IPS DF 4.7 (cell line): ENCODE data around the gene TNFRSF8.
"Not testable (repeated sequence)": the region's sequence is repeated elsewhere in the genome, so short reads cannot be mapped to it uniquely, and the experiment has no call there.

Experiments
- DNase-seq: peaks from one replicate; pipeline ENCODE4 v3.0.0-alpha.2; 2013; ENCODE audit warnings: low spot score; ENCODE audit errors: extremely low read depth

Gene TNFRSF8

DNA sequence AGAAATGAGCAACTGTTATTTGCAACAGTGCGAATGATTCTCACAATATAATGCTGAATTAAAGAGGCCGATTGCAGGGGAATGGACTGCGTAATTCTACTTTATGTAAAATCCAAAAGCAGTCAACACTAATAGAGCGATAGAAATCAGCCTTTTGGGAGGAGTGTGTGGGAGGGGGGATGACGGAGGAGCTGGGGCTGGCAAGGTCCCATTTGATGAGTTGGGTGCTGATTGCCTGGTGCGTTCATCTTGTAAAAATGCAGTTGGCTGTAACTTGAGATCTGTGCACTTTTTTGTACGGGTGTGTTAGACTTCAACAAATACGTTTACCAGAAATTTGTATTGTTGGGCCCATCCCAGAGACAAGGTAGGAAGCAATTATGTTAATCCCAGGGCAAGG, 20.7 kb downstream of the TNFRSF8 start:
- DNase-seq: no peak

GRCh38 chr1:12085643-12086260, 22.6 kb downstream of the TNFRSF8 start:
- no peak for DNase-seq

DNA sequence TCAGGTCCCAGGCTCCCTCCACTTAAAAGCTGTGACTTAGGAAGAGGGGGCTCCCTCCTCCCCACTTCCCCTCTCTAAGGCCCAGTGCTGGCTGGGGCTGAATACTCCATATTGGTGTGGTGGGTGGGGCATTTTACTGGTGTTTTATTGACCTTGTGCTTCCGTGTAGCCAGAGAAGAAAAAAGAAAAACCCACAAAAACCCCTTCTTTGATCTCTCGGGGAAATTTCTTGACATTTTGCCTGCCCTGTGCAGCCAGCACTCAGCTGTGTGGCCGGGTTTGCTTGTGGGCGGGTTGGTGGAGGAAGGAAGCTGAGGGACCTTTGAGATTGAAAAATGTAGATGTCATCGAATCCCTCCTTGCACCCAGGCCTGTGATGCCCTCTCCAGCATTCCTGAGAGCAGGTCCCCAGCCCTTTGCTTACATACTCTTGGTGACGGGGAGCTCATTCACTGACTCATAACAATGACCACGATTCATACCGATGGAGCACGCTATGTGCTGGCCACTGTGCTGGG, 24.8 kb downstream of the TNFRSF8 start:
- DNase-seq: no peak

DNA sequence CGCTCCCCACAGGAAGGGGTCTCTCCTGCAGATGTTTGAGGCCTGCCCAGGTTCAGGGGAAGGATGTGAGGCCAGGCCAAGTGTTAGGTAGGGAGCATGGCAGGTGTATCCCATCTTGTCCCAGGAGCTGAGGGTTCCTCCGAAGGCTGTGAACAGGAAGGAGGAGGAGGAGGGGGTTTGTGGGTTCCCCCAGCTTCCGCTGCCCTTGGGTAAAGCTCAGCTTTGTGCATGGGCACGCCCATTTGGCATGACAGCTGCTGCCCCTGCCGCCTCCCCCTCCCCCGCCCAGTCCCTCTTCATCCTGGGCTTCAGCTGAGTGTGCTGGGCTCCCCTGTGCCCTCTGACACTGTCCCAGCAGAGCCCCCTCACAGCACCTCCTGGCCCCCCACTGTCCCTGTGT, 25.5 kb downstream of the TNFRSF8 start:
- DNase-seq: no peak

- DNase-seq: no peak
Observed at GRCh38 chr1:12090326-12090725, 27.2 kb downstream of the TNFRSF8 start.

DNA sequence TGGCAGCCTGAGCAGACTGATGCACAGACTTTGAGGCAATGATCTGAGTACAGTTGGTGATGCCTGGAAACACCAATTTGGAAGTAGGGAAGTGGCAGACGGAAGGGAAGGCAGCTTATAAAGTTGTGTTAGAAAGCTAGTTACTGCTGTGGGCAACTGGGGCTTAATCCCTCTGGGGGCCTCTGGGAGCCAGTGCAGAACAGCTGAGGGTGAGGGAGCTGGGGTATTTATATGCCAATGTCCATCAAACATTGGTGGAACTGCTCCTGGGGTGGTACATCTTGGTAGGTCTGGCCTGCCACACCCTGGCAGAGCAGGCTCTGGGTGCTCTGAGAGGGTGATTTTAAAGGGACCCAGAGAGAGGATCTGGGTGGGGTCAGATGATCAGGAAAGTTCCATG, 28.1 kb downstream of the TNFRSF8 start:
- DNase-seq: no peak

DNA sequence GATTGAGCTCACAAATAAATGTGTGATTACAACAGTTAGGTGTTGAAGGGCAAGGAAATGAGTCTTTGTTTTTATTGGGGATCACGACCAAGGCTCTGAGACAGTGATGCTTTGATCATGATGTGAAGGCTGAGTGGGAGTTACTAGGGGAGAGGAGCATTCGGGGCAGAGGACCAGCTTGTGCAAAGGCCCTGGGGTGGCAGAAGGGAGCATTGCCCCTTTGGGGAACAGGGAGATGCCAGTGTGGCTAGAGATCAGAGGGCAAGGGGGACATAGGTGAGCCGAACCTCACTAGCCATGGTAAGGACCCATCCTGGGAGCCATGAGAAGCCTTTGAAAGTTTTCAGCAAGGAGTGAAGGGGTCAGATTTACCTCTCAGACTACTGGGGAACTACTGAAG, 31.1 kb downstream of the TNFRSF8 start:
- DNase-seq: no peak

DNA sequence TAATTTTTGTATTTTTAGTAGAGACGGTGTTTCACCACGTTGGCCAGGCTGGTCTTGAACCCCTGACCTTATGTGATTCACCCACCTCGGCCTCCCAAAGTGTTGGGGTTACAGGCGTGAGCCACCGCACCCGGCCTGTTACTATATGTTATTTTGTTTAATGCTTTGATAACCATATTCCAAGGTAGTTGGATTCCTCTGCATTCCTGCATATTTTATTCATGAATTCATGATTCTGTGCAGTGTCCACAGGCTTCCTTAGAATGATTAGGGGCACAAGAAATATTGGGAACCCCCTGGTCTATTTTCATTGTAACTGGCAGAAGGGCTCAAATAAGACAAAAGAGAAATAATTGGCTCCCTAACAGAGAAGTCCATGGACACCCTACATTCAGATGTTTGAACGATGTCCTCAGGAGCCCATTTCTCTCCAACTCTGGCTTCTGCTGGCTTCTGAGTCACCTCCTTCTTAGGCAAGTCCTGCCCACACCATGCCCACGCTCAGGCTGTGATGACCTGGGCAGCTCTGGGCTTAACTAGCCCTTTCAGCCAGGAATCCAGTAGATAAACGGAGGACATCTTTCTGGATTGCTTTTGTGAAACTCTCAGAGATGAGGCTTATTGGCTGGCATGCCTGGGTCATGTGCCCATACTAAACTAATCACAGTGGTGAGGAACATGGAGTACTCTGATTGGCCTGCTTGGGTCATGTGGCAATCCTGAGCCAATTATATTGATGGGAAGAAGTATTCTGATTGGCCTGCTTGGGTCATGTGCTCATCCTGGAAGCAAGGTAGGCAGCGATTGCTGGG, 32.6 kb downstream of the TNFRSF8 start:
- peak; percentile 11 for DNase-seq

GRCh38 chr1:12096615-12097014, 33.5 kb downstream of the TNFRSF8 start:
- no peak for DNase-seq

DNA sequence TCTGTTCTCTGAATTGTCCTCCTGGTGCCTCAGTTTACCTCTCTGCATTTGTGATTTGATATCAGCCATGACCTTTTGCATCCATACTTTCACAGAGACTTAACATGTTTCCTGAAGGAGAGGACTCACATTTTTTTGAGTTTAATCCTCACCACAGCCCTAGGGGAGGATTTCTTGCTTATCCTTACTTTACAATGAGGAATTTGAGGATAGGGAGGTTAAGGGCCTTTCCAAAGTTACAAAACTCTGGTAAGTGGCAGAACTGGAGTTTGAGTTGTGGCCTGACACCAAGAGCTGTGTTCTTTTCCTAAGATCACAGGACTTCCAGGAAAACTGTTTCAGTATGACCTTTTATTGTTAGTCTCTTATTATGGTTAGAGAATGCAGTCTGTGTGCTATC, 34.2 kb downstream of the TNFRSF8 start:
- no peak for DNase-seq

DNA sequence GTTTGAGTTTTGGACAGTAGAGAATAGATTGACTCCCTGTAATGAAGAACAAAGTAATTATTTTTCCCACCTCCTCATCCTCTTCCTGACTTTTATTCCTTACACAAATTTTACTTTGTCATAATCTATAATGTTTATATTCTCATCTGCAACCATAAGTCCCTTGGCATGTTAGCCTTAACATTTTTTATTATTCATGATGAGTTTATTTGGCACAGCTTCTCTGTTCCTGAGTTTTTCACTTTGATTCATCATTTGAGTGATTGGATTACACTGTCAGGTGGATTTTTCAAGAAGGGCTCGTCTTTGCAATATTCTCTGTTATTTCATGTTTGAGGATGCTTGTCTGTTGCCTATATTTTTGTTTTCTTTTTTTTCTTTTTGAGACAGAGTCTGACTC, 35.7 kb downstream of the TNFRSF8 start:
- DNase-seq: no peak

GRCh38 chr1:12099610-12100009, 36.5 kb downstream of the TNFRSF8 start:
- no peak for DNase-seq

DNA sequence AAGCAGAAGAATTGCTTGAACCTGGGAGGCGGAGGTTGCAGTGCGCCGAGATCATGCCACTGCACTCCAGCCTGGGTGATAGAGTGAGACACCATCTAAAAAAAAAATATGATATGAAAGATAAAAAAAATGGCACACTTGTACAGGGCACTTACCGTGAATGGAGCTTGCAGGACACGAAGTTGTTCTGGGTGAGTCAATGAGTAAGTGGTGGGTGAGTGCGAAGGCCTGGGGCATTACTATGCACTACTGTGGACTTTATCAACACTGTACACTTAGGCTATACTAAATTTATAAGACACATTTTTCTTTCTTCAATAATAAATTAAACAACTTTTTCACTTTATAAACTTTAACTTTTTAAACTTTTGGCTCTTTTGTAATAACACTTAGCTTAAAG, 37.0 kb downstream of the TNFRSF8 start:
- DNase-seq: no peak

GRCh38 chr1:12101120-12101519, 38.0 kb downstream of the TNFRSF8 start:
- not testable (repeated sequence) for DNase-seq

DNA sequence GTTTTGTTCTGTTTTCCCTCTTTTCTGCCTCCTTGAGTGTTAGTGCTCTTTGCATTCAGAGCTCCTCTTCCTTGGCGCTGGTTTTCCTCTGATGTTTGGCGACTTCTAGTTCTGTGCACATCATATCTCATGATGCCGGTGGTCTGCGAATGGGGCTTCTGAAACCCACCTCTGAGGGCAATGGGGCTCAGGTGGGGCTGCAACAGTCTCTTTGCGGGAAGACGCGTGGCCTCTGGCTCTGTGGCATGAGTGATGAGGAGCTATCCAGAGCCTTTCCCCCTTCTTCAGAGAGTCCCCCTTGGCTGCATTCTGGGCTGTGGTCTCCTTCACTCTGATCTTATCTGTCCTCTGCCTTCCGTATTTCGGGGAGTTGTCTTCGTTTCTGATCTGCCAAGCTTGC, 39.0 kb downstream of the TNFRSF8 start:
- DNase-seq: no peak

- DNase-seq: no peak
Observed at GRCh38 chr1:12104417-12104816, 41.3 kb downstream of the TNFRSF8 start.

DNA sequence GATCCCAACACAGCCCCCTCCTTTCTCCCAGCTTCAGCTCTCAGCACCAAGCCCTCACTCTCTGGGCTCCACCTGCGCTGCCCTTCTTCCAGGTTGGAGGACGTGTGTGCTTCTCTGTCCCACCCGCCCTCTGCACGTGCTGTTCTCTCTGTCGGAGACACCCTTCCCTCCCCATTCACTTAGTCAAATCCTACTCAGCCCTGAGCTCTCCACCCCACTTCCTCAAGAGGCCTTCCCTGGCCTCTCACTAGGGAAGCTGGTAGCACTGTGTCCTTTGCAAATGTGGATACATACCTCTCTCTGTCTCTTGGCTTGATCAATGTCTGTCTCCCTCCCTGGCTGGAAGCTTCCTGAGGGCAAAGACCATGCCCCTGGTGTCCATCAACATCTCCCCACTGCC, 43.0 kb downstream of the TNFRSF8 start:
- no peak for DNase-seq

DNA sequence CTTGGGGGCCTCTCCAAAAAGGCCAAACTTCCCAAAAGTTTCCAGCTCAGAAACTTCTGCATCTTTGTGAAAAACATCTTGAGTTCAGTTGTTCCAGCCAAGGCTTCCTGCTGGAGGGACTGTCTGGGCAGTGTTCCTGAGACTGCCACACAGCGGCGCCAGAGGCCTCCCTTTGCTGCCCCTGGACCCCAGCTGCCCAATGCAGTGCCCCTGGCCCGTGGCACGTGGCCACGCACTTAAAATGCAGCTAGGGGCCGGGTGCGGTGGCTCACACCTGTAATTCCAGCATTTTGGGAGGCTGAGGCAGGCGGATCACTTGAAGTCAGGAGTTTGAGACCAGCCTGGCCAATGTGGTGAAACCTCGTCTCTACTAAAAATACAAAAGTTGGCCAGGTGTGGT, 43.8 kb downstream of the TNFRSF8 start:
- DNase-seq: not testable (repeated sequence)

- no peak for DNase-seq
Observed at GRCh38 chr1:12107718-12108117, 44.6 kb downstream of the TNFRSF8 start.

GRCh38 chr1:12109901-12110300, 46.8 kb downstream of the TNFRSF8 start:
- no peak for DNase-seq

DNA sequence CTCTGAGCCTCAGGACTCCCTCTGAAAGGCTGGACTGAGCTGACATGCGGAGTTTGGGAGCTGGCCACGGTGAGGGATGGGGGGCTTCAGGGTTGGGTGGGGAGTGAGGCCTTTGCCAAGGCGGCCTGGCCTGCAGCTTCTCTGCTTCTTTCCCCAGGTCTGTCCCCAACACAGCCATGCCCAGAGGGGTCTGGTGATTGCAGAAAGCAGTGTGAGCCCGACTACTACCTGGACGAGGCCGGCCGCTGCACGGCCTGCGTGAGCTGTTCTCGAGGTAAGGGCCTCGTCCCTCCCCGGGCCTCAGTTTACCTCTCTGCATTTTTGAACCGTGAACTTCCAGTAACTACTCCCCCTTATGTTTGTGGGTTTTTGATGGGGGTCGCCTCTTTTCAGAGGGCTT, 48.6 kb downstream of the TNFRSF8 start:
- DNase-seq: no peak

GRCh38 chr1:12112711-12113161, 49.6 kb downstream of the TNFRSF8 start:
- DNase-seq: no peak
